NCI-H1048 (cell line): ENCODE results near the gene C1orf167.

Source experiments
- DNase-seq: peaks from one replicate; lab custom pipeline; 2025; lab: John Stamatoyannopoulos, UW

The C1orf167 gene

GRCh38 chr1:11761285-11761684 is 708 bp upstream of the C1orf167 start:
- DNase-seq: no peak

- DNase-seq: no peak
These were observed 2.1 kb downstream of the C1orf167 start for GRCh38 chr1:11764115-11764514.

GRCh38 chr1:11764519-11764918 is 2.5 kb downstream of the C1orf167 start:
- no peak for DNase-seq

DNA sequence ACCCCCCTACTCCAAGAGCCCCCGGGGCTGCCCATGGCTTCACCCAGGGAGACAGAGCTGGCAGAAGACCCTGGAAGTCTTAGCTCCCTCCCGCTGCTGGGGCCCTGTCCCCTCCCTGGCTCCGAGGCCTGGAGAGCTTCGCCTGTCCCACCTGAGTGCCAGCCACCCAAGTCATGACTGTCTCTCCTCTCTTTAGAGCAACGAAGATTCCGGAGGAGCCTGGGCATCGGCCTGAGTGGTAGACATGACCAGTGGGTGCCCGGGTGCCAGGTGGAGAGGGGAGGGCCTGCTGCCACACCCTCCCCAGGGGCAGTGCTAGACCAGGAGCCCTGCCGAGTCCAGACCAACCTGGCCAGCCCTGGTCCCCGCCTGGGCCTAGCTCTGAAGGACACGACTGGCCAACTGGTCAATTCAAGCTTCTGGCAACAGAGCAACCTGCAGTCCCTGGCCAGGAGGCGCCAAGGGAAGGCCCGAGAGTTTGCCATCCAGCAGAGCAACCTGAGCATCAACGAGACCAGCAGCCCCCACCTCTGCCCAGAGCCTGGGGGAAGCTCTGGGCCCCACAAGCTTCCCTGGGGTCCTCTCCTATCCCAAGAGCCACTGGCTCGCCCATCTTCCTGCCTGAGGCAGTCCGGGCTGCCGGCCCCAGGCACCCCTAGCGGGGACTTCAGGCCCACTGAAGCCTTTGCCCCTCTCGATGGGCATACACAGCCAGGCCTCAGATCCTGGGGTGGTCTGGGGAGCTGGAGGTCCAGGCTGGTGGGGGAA is 3.9 kb downstream of the C1orf167 start:
- no peak for DNase-seq

DNA sequence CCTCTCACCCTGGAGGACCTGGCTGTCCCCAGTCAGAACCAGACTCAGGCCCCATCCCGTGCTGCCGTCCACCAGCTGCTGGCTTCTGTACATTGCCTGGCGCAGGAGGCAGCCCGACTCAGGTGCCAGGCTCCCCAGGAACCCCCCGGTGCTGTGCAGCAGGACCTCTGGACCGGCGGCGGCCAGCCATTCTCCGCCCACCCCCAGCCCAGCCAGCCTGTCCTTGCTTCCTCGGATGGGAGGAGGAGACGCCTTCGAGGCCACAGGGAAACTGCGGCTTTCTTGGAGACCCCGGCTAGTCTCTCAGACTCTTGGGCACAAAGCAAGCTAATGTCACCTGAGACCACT is 4.4 kb downstream of the C1orf167 start:
- DNase-seq: no peak

GRCh38 chr1:11767922-11768704 is 6.1 kb downstream of the C1orf167 start:
- no peak for DNase-seq

DNA sequence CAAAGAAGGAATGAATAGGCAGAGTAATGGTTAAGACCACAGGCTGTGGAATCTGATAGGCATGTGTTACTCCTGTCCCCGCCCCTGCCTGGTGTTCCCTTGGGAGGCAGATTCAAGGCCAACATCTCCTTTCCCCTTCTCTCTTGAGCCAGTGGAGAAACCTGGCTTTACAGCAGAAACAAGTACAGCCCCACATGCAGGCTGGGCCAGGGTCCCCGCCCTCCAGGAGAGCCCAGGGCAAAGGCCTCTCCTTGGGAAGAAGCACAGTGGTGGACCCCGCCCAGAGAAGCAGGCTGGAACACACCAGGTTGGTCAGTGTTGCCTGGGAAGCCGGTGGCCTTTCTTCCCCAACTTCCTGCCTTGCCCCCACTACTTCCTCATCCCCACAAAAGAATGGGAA is 6.8 kb downstream of the C1orf167 start:
- DNase-seq: no peak

- no peak for DNase-seq
These were observed 7.3 kb downstream of the C1orf167 start for GRCh38 chr1:11769274-11769673.

DNA sequence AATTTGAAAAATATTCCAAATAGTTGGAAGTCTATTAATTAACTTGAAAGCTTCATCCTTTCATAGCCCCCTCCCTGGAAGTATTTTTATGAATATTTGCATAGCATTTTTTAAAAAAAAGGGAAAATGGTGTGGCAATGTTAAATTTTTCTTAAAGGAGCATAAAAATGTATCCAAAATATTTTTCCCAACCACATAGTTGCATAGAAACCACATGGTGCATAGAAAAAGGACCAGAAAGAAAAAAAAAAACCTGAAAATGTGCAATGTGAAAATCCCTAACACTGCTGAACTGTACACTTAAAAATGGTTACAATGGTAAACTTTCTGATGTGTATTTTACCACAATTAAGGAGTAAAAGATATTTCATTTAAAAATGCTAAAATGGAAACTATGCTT is 8.0 kb downstream of the C1orf167 start:
- no peak for DNase-seq

DNA sequence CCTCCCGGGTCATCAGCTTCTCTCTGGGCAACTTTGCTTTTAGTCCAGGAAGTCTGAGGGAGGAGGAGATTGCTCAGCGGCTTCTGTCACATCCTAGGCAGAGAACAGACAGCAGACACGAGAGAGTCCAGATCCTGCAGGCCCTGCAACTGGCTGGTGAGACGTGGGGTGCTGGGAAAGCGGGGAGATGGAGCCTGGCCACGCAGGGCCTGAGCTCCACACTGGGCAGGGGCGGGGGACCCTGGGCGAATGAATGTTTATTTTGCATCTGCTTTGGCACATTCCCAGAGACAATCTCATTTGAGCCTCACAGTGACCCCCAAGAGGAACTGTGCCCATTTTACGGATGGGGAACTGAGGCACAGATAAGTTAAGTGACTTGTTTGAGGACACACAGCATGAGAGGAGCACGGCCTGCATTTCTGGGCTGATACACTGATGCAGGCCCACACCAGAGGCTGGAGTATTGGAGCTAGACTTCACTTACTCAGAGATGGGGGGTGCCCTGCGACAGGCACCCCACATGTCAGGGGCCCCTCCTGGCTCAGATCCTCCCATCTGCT is 9.6 kb downstream of the C1orf167 start:
- DNase-seq: no peak

- no peak for DNase-seq
These were observed 10.5 kb downstream of the C1orf167 start for GRCh38 chr1:11772458-11772857.

GRCh38 chr1:11774753-11775152 is 12.8 kb downstream of the C1orf167 start:
- no peak for DNase-seq

DNA sequence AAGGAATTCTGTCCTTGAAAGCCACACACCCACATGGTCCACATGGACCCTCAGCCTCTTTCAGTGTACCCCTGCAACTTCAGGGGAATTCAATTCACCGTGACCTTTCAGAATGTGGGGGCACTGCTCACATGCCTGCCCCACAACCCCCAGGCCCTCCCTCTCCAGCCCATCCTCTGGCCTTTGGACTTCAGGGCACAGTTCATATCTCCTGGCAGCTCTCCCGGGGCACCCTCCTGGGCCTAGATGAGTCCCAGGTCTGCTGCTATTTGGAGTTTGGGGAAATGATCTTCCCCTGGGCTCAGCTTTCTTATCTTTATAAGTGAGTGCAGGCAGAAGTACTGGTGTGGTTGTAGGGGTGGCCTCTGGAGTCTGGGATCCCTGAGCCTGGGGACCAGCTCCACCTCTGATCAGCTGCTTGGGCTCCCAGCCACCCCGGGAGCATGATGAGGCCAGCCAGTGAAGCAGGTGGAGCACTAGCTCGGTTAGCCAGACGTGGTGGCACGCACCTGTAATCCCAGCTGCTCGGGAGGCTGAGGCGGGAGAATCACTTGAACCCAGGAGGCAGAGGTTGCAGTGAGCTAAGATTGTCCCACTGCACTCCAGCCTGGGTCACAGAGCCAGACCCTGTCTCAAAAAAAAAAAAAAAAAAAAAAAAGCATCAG is 15.8 kb downstream of the C1orf167 start:
- no peak for DNase-seq

DNA sequence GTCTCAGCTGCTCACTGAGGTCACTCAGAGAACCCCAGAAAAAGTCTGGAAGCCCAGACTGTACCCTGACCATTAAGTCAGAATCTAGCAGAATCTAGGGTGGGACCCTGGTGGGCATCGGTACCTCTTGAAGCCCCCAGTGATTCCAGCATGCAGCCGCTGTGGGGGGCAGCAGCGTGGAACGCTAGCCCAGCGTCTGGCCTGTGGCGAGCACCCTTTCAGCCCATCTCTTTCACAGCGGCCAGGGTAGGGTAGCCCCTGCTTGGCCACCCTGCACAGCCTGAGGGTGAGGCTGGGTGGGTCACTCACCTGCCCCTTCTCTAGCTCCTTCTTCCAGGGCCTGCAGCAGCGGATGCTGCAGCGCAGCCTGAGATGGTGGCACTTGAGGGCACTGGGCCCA is 16.3 kb downstream of the C1orf167 start:
- DNase-seq: no peak

DNA sequence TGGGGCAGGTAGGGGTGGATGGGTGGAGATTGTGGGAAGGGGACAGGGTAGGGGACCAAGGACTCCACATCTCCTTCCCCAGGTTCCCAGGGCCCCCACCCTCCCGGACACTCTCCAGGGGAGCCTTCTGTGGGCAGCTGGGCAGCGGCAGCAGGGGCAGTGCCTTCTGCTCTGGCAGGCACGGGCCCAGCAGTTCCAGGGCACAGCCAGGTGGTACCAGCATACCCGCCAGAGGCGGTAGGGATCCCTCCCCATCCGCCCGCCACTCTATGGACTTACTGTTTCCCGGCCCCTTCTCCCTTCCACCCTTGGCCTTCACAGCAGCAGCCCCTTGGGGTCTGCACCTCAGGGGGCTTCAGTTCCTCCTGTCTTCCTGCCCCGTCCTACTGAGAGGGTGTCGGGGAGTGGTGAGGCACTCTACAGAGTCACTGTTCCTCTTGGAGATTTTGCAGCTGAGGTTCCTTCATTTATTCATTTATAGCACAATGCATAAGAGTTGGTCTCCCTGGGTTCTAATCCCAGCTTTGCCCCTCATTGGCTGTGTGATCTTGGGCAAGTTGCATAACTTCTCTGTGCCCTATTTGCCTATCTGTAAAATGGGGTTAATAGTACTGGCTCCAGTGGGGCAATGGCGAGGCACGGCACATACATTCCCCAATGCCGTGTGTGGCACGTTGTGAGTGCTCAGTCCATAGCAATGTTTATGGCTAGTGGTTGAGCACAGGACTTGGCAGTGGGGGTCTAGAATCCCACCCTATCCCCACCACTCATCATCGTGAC is 17.0 kb downstream of the C1orf167 start:
- DNase-seq: no peak

DNA sequence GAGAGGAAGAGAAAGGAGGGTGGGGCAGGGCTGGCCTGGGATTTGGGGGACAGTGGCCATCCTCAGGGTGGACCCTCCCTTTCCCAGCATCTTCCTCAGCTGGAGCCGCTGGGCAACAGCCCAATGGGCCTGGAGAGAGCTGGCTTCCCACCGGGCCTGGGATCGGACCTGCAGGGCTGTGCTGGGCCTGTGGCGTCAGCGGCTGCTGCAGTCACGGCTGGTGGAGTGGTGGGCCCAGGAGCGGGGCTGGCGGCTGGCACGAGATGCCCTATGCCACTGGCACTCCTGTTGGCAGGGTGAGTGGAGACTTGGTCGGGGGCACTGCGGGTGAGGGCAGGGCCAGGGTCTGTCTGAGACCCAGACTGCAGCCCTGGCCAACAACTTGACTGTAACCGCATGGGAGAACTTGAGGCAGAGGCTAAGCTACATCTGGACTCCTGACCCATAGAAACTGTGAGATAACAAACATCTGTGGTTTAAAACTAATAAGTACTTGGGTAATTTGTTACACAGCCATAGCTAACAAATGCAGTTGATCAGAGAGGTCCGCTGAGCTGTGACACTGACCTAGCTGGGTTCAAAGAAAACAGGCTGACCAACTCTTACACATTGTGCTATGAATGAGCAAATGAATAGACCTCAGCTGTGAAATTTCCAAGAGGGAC is 17.9 kb downstream of the C1orf167 start:
- DNase-seq: no peak

DNA sequence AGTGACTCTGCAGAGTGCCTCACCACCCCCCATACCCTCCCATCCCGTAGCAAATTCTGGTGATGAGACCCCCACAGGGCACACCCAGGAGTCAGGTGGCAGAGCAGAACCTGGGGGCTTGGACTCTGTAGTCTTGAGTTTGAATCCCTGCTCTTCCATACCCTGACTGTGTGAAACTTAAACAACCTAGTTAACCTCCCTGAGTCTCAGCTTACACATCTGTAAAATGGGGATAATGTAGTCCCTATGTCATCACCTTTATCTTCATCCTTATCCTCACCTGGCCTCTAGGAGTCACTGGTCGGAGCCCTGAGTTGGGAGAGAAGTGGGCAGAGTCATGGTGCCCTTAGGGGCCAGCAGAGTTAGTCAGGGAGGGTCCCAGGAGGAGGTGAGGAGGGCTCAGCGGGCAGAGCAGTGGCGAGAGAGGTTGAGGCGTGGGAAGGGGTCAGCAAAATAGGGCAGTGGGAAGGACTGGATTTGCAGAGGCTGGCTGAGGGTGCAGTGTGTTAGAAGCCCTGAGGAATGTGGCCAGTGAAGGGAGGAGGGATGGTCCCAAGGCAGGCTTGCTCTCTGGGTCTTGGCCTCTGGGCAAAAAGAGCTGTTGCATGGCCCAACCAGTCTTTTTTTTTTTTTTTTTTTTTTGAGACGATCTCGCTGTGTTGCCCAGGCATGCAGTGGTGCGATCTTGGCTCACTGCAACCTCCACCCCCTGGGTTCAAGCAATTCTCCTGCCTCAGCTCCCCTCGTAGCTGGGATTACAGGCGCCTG is 18.6 kb downstream of the C1orf167 start:
- DNase-seq: no peak

- no peak for DNase-seq
These were observed 19.3 kb downstream of the C1orf167 start for GRCh38 chr1:11781297-11781696.

GRCh38 chr1:11782127-11782708 is 20.2 kb downstream of the C1orf167 start:
- no peak for DNase-seq

GRCh38 chr1:11783556-11783955 is 21.6 kb downstream of the C1orf167 start:
- no peak for DNase-seq
